H7 (cell line): ENCODE data around the gene ANKRD24. TPM values are rescaled to one million over a fixed set of nuclear protein-coding genes. Genes with fewer than 3 reads are reported as not detected.
"Not testable (repeated sequence)": the region's sequence is repeated elsewhere in the genome, so short reads cannot be mapped to it uniquely, and the experiment has no call there.

Experiments used
- DNase-seq: peaks from one replicate; pipeline ENCODE4 v3.0.0; 2012
- H3K27me3 ChIP-seq: 2 replicates; pipeline ENCODE4 v1.6.0; 2011; ENCODE audit warnings: mild to moderate bottlenecking, low read length; ENCODE audit not compliant: control insufficient read depth, insufficient read depth
- H3K36me3 ChIP-seq: replicated peaks from 2 replicates; pipeline ENCODE4 v1.5.1; 2011; ENCODE audit warnings: low read length; ENCODE audit not compliant: control insufficient read depth, insufficient read depth
- H3K4me3 ChIP-seq: 2 replicates; pipeline ENCODE4 v1.5.1; 2011; ENCODE audit warnings: low read depth, mild to moderate bottlenecking, control low read depth, low read length, moderate library complexity; ENCODE audit not compliant: insufficient read depth
- total RNA-seq: library from RNA; depleted of rRNA; stranded (reverse); fragments of >200 nt; shearing (Covaris generic); gene quantifications from 2 replicates; pipeline ENCODE4 v1.2.3, GENCODE V29; 2014

The ANKRD24 gene
- total RNA-seq, 1 experiment from 2014 or later, result 1.0 TPM

GRCh38 chr19:4224470-4224869 lies 42.0 kb downstream of the ANKRD24 start:
- H3K4me3 ChIP-seq, result no peak overlapping the region
- no peaks in the 10 kb centered on the region for H3K27me3 ChIP-seq
- peaks cover 2% of the 10 kb centered on the region for H3K36me3 ChIP-seq
- DNase-seq, result peak; percentile 45

- Histone ChIP-seq H3K4me3 (no peak overlapping the region), H3K27me3 (no peaks in the 10 kb centered on the region), H3K36me3 (peaks cover 2% of the 10 kb centered on the region)
- DNase-seq, result peak; percentile 13
These were observed 43.4 kb downstream of the ANKRD24 start for GRCh38 chr19:4225885-4226284.

- Histone ChIP-seq H3K4me3 (no peak overlapping the region), H3K36me3 (no peaks in the 10 kb centered on the region; the same call in 1 of the 2 replicates), H3K27me3 (no peaks in the 10 kb centered on the region)
- DNase-seq, result no peak
These were observed 45.3 kb downstream of the ANKRD24 start for GRCh38 chr19:4227771-4228170.

- H3K4me3 ChIP-seq, result no peak overlapping the region
- no peaks in the 10 kb centered on the region for H3K27me3 ChIP-seq
- DNase-seq, result no peak
These were observed 46.3 kb downstream of the ANKRD24 start for GRCh38 chr19:4228765-4229178.

GRCh38 chr19:4229179-4229931 lies 46.9 kb downstream of the ANKRD24 start, which contains the start of gene EBI3:
TSS of gene EBI3 (plus strand) at chr19:4229523. CDS start at chr19:4229551, 28 bp downstream.
- Histone ChIP-seq H3K27me3 (no peaks in the 10 kb centered on the region), H3K36me3 (no peaks in the 10 kb centered on the region), H3K4me3 (peak within 1 kb of the TSS; percentile 19; the same call in 1 of the 2 replicates)
- DNase-seq, result peak; percentile 82

More at GRCh38 chr19:4228765-4229178, 46.3 kb downstream of the ANKRD24 start:
- no peaks in the 10 kb centered on the region; the same call in 1 of the 2 replicates for H3K36me3 ChIP-seq

GRCh38 chr19:4230237-4230636 lies 47.7 kb downstream of the ANKRD24 start:
- H3K4me3 ChIP-seq, H3K27me3 ChIP-seq, H3K36me3 ChIP-seq, DNase-seq: not testable (repeated sequence)

- not testable (repeated sequence) for DNase-seq, H3K36me3 ChIP-seq, H3K4me3 ChIP-seq, H3K27me3 ChIP-seq
These were observed 49.0 kb downstream of the ANKRD24 start for GRCh38 chr19:4231521-4231920.

- not testable (repeated sequence) for H3K27me3 ChIP-seq, DNase-seq, H3K36me3 ChIP-seq
These were observed 49.6 kb downstream of the ANKRD24 start for GRCh38 chr19:4232139-4232538.

GRCh38 chr19:4232614-4233281 lies 50.3 kb downstream of the ANKRD24 start:
- H3K36me3 ChIP-seq, result no peaks in the 10 kb centered on the region
- DNase-seq, result peak; percentile 62
- no peaks in the 10 kb centered on the region for H3K27me3 ChIP-seq
- H3K4me3 ChIP-seq, result no peak overlapping the region

More at GRCh38 chr19:4232139-4232538, 49.6 kb downstream of the ANKRD24 start:
- H3K4me3 ChIP-seq, result not testable (repeated sequence)

- peak; percentile 92 for DNase-seq
- Histone ChIP-seq H3K4me3 (no peak overlapping the region), H3K36me3 (no peaks in the 10 kb centered on the region)
These were observed 50.9 kb downstream of the ANKRD24 start for GRCh38 chr19:4233282-4233853.

GRCh38 chr19:4234142-4234861 lies 51.8 kb downstream of the ANKRD24 start:
- Histone ChIP-seq H3K4me3 (no peak overlapping the region), H3K27me3 (no peaks in the 10 kb centered on the region), H3K36me3 (no peaks in the 10 kb centered on the region)
- DNase-seq, result peak; percentile 59

More at GRCh38 chr19:4233282-4233853, 50.9 kb downstream of the ANKRD24 start:
- no peaks in the 10 kb centered on the region for H3K27me3 ChIP-seq

- Histone ChIP-seq H3K27me3 (no peaks in the 10 kb centered on the region), H3K4me3 (no peak overlapping the region), H3K36me3 (no peaks in the 10 kb centered on the region)
- no peak for DNase-seq
These were observed 52.3 kb downstream of the ANKRD24 start for GRCh38 chr19:4234862-4235201.

GRCh38 chr19:4237510-4237909 lies 55.0 kb downstream of the ANKRD24 start:
- H3K27me3 ChIP-seq, H3K4me3 ChIP-seq, DNase-seq, H3K36me3 ChIP-seq: not testable (repeated sequence)

- H3K27me3 ChIP-seq, result no peaks in the 10 kb centered on the region
- H3K4me3 ChIP-seq, result no peak overlapping the region
- no peaks in the 10 kb centered on the region for H3K36me3 ChIP-seq
- DNase-seq, result no peak
These were observed 56.3 kb downstream of the ANKRD24 start for GRCh38 chr19:4238831-4239230.
